ENCODE results near the gene MGAT5. TPM values are rescaled to one million over a fixed set of nuclear protein-coding genes. Genes with fewer than 3 reads are reported as not detected.

Gene MGAT5
- total RNA-seq, 1 donor from 2014 or later = 30.0 TPM

DNA sequence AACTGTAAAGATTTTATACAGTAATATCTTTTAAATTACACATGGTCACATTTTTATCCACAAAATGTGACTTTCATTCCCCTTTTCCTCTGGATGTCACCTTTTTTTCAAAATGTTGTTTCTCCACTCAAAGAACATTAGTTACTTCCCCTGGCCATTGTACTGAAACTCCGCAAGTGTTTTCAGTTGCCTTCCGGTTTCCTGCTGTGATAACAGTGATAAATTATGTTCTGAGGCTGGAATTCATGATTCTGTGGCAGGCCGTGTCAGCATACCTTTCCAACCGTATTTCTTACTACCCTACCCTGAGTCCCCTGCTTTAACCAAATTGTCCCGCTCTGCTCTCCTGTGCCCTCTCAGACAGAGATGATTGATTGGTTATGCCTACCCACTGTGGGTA lies 53.5 kb downstream of the MGAT5 start:
- H3K27ac Mint-ChIP-seq (ENCODE audit: unreplicated experiment) = no peak overlapping the region
- H3K36me3 Mint-ChIP-seq (ENCODE audit: low read depth) = no peaks in the 10 kb centered on the region
- DNase-seq (ENCODE audit: low spot score) = no peak
- H3K4me1 Mint-ChIP-seq (ENCODE audit: low read depth) = no peaks in the 10 kb centered on the region
- H3K9me3 Mint-ChIP-seq (ENCODE audit: low read depth) = peaks cover 3% of the 10 kb centered on the region
- TF ChIP-seq, protein P1, sequence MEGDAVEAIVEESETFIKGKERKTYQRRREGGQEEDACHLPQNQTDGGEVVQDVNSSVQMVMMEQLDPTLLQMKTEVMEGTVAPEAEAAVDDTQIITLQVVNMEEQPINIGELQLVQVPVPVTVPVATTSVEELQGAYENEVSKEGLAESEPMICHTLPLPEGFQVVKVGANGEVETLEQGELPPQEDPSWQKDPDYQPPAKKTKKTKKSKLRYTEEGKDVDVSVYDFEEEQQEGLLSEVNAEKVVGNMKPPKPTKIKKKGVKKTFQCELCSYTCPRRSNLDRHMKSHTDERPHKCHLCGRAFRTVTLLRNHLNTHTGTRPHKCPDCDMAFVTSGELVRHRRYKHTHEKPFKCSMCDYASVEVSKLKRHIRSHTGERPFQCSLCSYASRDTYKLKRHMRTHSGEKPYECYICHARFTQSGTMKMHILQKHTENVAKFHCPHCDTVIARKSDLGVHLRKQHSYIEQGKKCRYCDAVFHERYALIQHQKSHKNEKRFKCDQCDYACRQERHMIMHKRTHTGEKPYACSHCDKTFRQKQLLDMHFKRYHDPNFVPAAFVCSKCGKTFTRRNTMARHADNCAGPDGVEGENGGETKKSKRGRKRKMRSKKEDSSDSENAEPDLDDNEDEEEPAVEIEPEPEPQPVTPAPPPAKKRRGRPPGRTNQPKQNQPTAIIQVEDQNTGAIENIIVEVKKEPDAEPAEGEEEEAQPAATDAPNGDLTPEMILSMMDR (IDR thresholded peaks at IDR 0.05) = no peak
- H3K27me3 Mint-ChIP-seq (ENCODE audit: low read depth) = no peaks in the 10 kb centered on the region
- no peak overlapping the region for H3K4me3 Mint-ChIP-seq (ENCODE audit: unreplicated experiment)

DNA sequence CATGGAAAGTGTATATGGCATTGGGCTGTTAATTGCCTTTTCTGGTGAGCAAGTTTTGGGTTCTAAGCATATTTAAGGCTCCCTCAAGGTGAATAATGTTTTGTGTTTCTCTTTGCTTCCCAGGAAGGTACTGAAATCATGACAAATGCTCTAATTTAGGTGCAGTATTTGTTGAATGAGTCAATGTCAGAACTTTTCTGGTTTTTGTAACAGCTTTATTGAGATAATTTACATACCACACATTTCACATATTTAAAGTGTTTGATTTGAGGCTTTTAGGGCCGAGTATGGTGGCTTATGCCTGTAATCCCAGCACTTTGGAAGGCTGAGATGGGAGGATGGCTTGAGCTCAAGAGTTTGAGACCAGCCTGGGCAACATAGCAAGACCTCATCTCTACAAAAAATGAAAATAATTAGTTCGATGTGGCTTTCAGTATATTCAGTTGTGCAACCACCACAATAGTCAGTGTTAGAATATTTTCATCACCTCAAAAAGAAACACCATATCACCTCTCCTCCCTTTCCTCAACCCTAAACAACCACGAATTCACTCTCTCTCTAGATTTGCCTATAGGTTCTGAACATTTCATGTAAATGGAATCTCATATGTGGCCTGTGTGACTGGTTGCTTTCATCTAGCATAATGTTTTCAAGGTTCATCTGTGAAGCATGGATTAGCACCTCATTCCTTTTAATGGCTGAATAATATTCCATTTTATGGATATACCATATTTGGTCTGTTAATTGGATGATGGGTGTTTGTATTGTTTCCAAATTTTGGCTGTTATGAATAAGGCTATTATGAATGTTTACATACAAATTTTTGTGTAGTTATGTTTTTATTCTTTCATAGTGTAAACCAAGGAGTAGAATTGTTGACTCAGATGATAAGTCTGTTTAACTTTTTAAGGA lies 54.9 kb downstream of the MGAT5 start:
- Mint-ChIP-seq H3K27me3 (ENCODE audit: low read depth) (no peaks in the 10 kb centered on the region), H3K4me1 (ENCODE audit: low read depth) (no peaks in the 10 kb centered on the region), H3K27ac (ENCODE audit: unreplicated experiment) (no peak overlapping the region), H3K9me3 (ENCODE audit: low read depth) (peaks cover 3% of the 10 kb centered on the region), H3K36me3 (ENCODE audit: low read depth) (no peaks in the 10 kb centered on the region), H3K4me3 (ENCODE audit: unreplicated experiment) (no peak overlapping the region)
- no peak for DNase-seq (ENCODE audit: low spot score)
- TF ChIP-seq, protein P1 (IDR thresholded peaks at IDR 0.05) = no peak

DNA sequence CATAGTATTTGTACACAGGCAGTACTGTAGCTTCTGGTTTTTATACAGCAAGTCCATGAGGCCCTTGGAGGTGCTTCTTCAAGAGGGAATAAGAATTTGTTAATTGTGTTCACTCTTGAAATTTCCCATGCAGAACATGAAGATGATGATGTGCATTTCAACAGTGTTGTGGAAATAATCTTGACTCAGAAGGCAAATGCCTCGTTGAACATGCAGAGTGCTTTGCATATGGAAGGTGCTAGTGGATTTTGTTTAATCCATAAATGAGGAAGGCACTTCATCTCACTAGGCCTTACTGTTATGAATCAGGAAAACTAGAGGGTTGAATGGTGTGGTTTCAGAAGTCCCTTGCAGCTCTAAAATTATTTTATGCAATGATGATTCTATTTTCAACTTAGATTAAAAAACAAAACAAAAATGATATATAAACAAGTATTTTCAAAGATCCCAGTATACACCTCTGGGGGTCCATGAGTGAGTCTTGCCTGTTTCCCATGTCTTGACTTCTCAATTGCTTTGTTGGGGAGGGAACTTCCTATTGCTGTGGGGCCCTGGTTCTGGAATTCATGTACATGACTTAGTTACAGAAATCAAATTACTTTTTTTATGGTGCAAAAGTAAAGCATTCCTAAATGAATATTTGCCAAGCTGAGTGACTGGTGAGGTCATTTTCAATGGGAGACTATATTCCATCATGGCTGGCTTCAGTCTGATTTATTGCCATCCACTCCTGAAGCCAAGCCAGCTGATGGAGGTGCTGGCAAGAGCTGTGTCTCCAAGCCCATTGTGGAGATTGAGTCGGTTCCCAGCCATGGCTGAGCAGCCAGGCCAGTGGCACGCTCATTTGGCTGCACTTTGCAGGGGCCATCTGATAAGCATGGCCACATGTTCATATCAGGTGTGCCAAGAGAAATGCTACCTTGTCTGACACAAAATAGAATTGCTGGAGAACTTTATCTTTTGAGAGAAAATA lies 56.5 kb downstream of the MGAT5 start:
- no peak overlapping the region for H3K4me3 Mint-ChIP-seq (ENCODE audit: unreplicated experiment)
- no peak overlapping the region for H3K27ac Mint-ChIP-seq (ENCODE audit: unreplicated experiment)
- peaks cover 3% of the 10 kb centered on the region for H3K9me3 Mint-ChIP-seq (ENCODE audit: low read depth)
- TF ChIP-seq, protein P1 (IDR thresholded peaks at IDR 0.05) = no peak
- DNase-seq (ENCODE audit: low spot score) = no peak
- H3K4me1 Mint-ChIP-seq (ENCODE audit: low read depth) = no peaks in the 10 kb centered on the region
- no peaks in the 10 kb centered on the region for H3K27me3 Mint-ChIP-seq (ENCODE audit: low read depth)
- no peaks in the 10 kb centered on the region for H3K36me3 Mint-ChIP-seq (ENCODE audit: low read depth)

GRCh38 chr2:134312482-134312881 lies 58.6 kb downstream of the MGAT5 start:
- Mint-ChIP-seq H3K4me1 (ENCODE audit: low read depth) (no peaks in the 10 kb centered on the region), H3K27me3 (ENCODE audit: low read depth) (no peaks in the 10 kb centered on the region), H3K27ac (ENCODE audit: unreplicated experiment) (no peak overlapping the region), H3K36me3 (ENCODE audit: low read depth) (peaks cover under 1% of the 10 kb centered on the region), H3K4me3 (ENCODE audit: unreplicated experiment) (no peak overlapping the region), H3K9me3 (ENCODE audit: low read depth) (peaks cover 3% of the 10 kb centered on the region)
- DNase-seq (ENCODE audit: low spot score) = no peak
- TF ChIP-seq, protein P1 (IDR thresholded peaks at IDR 0.05) = no peak

DNA sequence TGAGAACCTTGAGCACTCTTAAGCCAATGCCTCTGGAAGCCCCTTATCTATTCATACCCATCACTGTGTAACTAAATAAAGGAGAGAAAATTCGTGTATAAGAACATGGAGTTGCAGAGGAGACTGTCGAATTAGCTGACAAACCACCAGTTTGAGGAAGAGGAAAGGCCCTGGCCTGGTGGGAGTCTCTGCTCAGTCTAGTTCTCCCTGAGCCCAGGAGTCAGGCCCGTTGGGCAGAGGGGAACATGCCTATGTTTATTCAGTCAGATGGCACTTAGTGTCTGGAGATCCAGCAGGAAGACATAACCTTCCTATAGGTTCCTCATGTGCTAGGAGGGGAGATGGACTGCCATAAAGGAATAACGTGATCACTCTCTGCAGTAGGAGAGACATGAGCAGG lies 60.3 kb downstream of the MGAT5 start:
- Mint-ChIP-seq H3K9me3 (ENCODE audit: low read depth) (no peaks in the 10 kb centered on the region), H3K27ac (ENCODE audit: unreplicated experiment) (no peak overlapping the region), H3K4me3 (ENCODE audit: unreplicated experiment) (no peak overlapping the region), H3K4me1 (ENCODE audit: low read depth) (no peaks in the 10 kb centered on the region), H3K36me3 (ENCODE audit: low read depth) (peaks cover 4% of the 10 kb centered on the region), H3K27me3 (ENCODE audit: low read depth) (no peaks in the 10 kb centered on the region)
- TF ChIP-seq, protein P1 (IDR thresholded peaks at IDR 0.05) = no peak
- DNase-seq (ENCODE audit: low spot score) = no peak

All from chondrocyte (in vitro differentiated cells).